ENCODE results near the gene WDTC1. TPM values are rescaled to one million over a fixed set of nuclear protein-coding genes. Genes with fewer than 3 reads are reported as not detected.

Gene WDTC1
- polyA plus RNA-seq, 1 donor (not counting 4 experiments of a cell fraction or from before 2014, with no cell fraction given): 5.1 TPM

DNA sequence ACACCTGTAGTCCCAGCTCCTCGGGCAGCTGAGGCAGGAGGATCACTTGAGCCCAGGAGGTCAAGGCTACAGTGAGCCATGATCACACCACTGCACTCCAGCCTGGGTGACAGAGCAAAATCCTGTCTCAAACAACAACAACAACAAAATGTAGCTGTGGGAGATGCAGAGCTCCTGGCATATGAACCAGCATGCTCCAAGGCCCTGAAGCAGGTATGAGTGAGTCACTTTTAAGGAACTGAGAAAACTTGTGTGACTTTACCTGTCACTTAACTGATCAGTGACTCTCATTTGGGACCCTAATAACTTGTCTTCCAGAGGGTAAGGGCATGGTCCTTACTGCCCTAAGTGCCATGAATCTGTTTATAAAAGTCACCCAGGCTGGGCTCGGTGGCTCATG lies 68.2 kb downstream of the WDTC1 start:
- Histone ChIP-seq H3K9me3 (ENCODE audit: control insufficient read depth, low read depth, low read length) (no peaks in the 10 kb centered on the region), H3K4me1 (ENCODE audit: control insufficient read depth, extremely low read depth, insufficient read depth, low read length) (peaks cover 28% of the 10 kb centered on the region), H2AFZ (ENCODE audit: control insufficient read depth, low read length) (no peak overlapping the region), H4K20me1 (ENCODE audit: control insufficient read depth, extremely low read depth, insufficient read depth, low read length) (no peaks in the 10 kb centered on the region), H3K9ac (ENCODE audit: control insufficient read depth, extremely low read depth, insufficient read depth, low read length) (no peak overlapping the region), H3K79me2 (ENCODE audit: control insufficient read depth, insufficient read depth, low read length) (no peaks in the 10 kb centered on the region), H3K36me3 (ENCODE audit: control insufficient read depth in 2 of 2, extremely low read depth in 1 of 2, insufficient read depth in 2 of 2, low read length in 2 of 2) (peaks cover 6% of the 10 kb centered on the region in 2 experiments), H3K4me3 (ENCODE audit: control insufficient read depth in 2 of 3, extremely low read depth in 1 of 3, insufficient read depth in 2 of 3, low read depth in 1 of 3, low read length in 3 of 3) (no peak overlapping the region), H3K9me1 (ENCODE audit: control insufficient read depth, extremely low read depth, insufficient read depth, low read length) (no peaks in the 10 kb centered on the region), H3K4me2 (ENCODE audit: control insufficient read depth, extremely low read depth, insufficient read depth, low read depth, low read length) (no peak overlapping the region), H3K27ac (ENCODE audit: control insufficient read depth, insufficient read depth, low read length) (no peak overlapping the region), H3K27me3 (ENCODE audit: control insufficient read depth, extremely low read depth, insufficient read depth, low read length) (no peaks in the 10 kb centered on the region)
- no peak for FAIRE-seq
- dilution Hi-C loops (cut with MboI; ENCODE audit: extremely low pct_ligation_motif_present, low sequenced_read_pairs): no loop called here
- TF ChIP-seq, protein P1, sequence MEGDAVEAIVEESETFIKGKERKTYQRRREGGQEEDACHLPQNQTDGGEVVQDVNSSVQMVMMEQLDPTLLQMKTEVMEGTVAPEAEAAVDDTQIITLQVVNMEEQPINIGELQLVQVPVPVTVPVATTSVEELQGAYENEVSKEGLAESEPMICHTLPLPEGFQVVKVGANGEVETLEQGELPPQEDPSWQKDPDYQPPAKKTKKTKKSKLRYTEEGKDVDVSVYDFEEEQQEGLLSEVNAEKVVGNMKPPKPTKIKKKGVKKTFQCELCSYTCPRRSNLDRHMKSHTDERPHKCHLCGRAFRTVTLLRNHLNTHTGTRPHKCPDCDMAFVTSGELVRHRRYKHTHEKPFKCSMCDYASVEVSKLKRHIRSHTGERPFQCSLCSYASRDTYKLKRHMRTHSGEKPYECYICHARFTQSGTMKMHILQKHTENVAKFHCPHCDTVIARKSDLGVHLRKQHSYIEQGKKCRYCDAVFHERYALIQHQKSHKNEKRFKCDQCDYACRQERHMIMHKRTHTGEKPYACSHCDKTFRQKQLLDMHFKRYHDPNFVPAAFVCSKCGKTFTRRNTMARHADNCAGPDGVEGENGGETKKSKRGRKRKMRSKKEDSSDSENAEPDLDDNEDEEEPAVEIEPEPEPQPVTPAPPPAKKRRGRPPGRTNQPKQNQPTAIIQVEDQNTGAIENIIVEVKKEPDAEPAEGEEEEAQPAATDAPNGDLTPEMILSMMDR (optimal IDR thresholded peaks at IDR 0.05 in 1 of 3, IDR thresholded peaks at IDR 0.05 in 1 of 3, conservative IDR thresholded peaks at IDR 0.05 in 1 of 3; ENCODE audit: extremely low read depth in 1 of 3, insufficient read depth in 2 of 3, low read length in 3 of 3): no peak
- TF ChIP-seq EZH2 (IDR thresholded peaks at IDR 0.05; ENCODE audit: low read length): no peak
- no peak for DNase-seq (ENCODE audit: low read depth, low spot score)

DNA sequence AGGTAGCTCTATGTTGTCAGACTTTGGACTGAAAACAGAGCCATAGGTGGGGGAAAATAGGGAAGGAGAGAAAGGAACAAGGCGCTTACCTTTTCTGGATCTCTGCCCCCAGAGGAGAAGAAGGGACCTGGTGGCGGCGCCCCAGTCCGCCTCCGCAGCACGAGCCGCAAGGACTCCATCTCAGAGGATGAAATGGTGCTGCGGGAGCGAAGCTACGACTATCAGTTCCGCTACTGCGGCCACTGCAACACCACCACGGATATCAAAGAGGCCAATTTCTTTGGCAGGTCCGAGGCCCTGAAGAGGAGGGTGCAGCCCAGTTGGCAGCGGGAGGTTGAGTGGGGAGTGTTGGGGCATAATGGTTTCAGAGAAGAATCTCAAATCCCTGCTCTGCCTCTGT lies 69.1 kb downstream of the WDTC1 start:
- Histone ChIP-seq H3K4me2 (ENCODE audit: control insufficient read depth, extremely low read depth, insufficient read depth, low read depth, low read length) (no peak overlapping the region), H3K9me3 (ENCODE audit: control insufficient read depth, low read depth, low read length) (no peaks in the 10 kb centered on the region), H3K27ac (ENCODE audit: control insufficient read depth, insufficient read depth, low read length) (no peak overlapping the region), H3K9me1 (ENCODE audit: control insufficient read depth, extremely low read depth, insufficient read depth, low read length) (no peaks in the 10 kb centered on the region), H4K20me1 (ENCODE audit: control insufficient read depth, extremely low read depth, insufficient read depth, low read length) (no peaks in the 10 kb centered on the region), H3K9ac (ENCODE audit: control insufficient read depth, extremely low read depth, insufficient read depth, low read length) (no peak overlapping the region), H3K79me2 (ENCODE audit: control insufficient read depth, insufficient read depth, low read length) (no peaks in the 10 kb centered on the region), H3K4me3 (ENCODE audit: control insufficient read depth in 2 of 3, extremely low read depth in 1 of 3, insufficient read depth in 2 of 3, low read depth in 1 of 3, low read length in 3 of 3) (no peak overlapping the region), H2AFZ (ENCODE audit: control insufficient read depth, low read length) (no peak overlapping the region), H3K4me1 (ENCODE audit: control insufficient read depth, extremely low read depth, insufficient read depth, low read length) (peaks cover 22% of the 10 kb centered on the region), H3K36me3 (ENCODE audit: control insufficient read depth in 2 of 2, extremely low read depth in 1 of 2, insufficient read depth in 2 of 2, low read length in 2 of 2) (peaks cover 3 to 4% of the 10 kb centered on the region in 2 experiments), H3K27me3 (ENCODE audit: control insufficient read depth, extremely low read depth, insufficient read depth, low read length) (no peaks in the 10 kb centered on the region)
- DNase-seq (ENCODE audit: low read depth, low spot score) (no peak), FAIRE-seq (no peak)
- dilution Hi-C loops (cut with MboI; ENCODE audit: extremely low pct_ligation_motif_present, low sequenced_read_pairs): no loop called here
- TF ChIP-seq EZH2 (IDR thresholded peaks at IDR 0.05; ENCODE audit: low read length): no peak
- TF ChIP-seq, protein P1 (optimal IDR thresholded peaks at IDR 0.05 in 1 of 3, IDR thresholded peaks at IDR 0.05 in 1 of 3, conservative IDR thresholded peaks at IDR 0.05 in 1 of 3; ENCODE audit: extremely low read depth in 1 of 3, insufficient read depth in 2 of 3, low read length in 3 of 3): no peak
